Immature natural killer cell (primary cell): ENCODE data around the gene CARD19. TPM values are rescaled to one million over a fixed set of nuclear protein-coding genes. Genes with fewer than 3 reads are reported as not detected.

Experiments used
- DNase-seq, 3 donors: peaks; one replicate each; pipeline ENCODE4 v3.0.0; 2022; ENCODE audit warnings: mixed read lengths in 1 of 3
- H3K27ac Mint-ChIP-seq, 6 donors: one replicate each; pipeline ENCODE4 v1.8.0; 2020; ENCODE audit warnings: mixed read lengths in 6 of 6, mild to moderate bottlenecking in 5 of 6, inconsistent platforms in 4 of 6, moderate library complexity in 3 of 6
- H3K27me3 Mint-ChIP-seq, 3 donors: one replicate each; pipeline ENCODE4 v1.8.0; 2020 to 2021; ENCODE audit warnings: low read depth in 3 of 3, mild to moderate bottlenecking in 3 of 3, mixed read lengths in 3 of 3, moderate library complexity in 3 of 3, inconsistent platforms in 1 of 3
- H3K36me3 Mint-ChIP-seq, 3 donors: one replicate each; pipeline ENCODE4 v1.8.0; 2020; ENCODE audit warnings: mixed read lengths in 3 of 3, inconsistent platforms in 2 of 3, mild to moderate bottlenecking in 2 of 3
- H3K4me1 Mint-ChIP-seq, 2 donors: one replicate each; pipeline ENCODE4 v1.8.0; 2020; ENCODE audit warnings: inconsistent platforms in 2 of 2, mild to moderate bottlenecking in 2 of 2, mixed read lengths in 2 of 2, moderate library complexity in 1 of 2
- H3K4me3 Mint-ChIP-seq, 5 donors: one replicate each; pipeline ENCODE4 v1.8.0; 2020; ENCODE audit warnings: mild to moderate bottlenecking in 5 of 5, mixed read lengths in 5 of 5, inconsistent platforms in 3 of 5, moderate library complexity in 3 of 5
- H3K9me3 Mint-ChIP-seq, 6 donors: one replicate each; pipeline ENCODE4 v1.8.0; 2020; ENCODE audit warnings: mild to moderate bottlenecking in 6 of 6, mixed read lengths in 6 of 6, inconsistent platforms in 4 of 6, moderate library complexity in 3 of 6
- polyA plus RNA-seq, 3 donors: library from polyadenylated mRNA; unstranded; fragments of 300-500 nt; fragmentation: Illumina TruSeq; gene quantifications; one replicate each; pipeline ENCODE4 v1.2.3, GENCODE V29; 2021

Gene CARD19
- polyA plus RNA-seq, 3 donors from 2014 or later = 55.1 to 105 (median 78.8) TPM

- H3K4me1 Mint-ChIP-seq = peaks cover 46 to 54% of the 10 kb centered on the region in 2 donors
Observed at GRCh38 chr9:93127395-93127911, 31.4 kb downstream of the CARD19 start.

GRCh38 chr9:93128011-93128714 lies 32.1 kb downstream of the CARD19 start:
- no peak for DNase-seq
- H3K27ac Mint-ChIP-seq = peak overlapping the region; percentile 7 to 60 (median 24)
- H3K27me3 Mint-ChIP-seq = peaks cover 6 to 8% (median 7%) of the 10 kb centered on the region in 3 donors
- peak overlapping the region in 1 of 5 donors; percentile 39 for H3K4me3 Mint-ChIP-seq
- no peaks in the 10 kb centered on the region for H3K9me3 Mint-ChIP-seq
- peaks cover 53 to 58% of the 10 kb centered on the region in 2 donors for H3K4me1 Mint-ChIP-seq
- peaks cover 0 to 4% (median 0%) of the 10 kb centered on the region in 3 donors for H3K36me3 Mint-ChIP-seq

More at GRCh38 chr9:93127395-93127911, 31.4 kb downstream of the CARD19 start:
- peak overlapping the region in 2 of 5 donors; percentile 0 to 29 for H3K4me3 Mint-ChIP-seq
- DNase-seq = no peak
- H3K36me3 Mint-ChIP-seq = peaks cover 0 to 4% (median 0%) of the 10 kb centered on the region in 3 donors
- peak overlapping the region; percentile 16 to 93 (median 46) for H3K27ac Mint-ChIP-seq
- peaks cover 4 to 6% (median 4%) of the 10 kb centered on the region in 3 donors for H3K27me3 Mint-ChIP-seq
- H3K9me3 Mint-ChIP-seq = no peaks in the 10 kb centered on the region

- Mint-ChIP-seq H3K9me3 (no peaks in the 10 kb centered on the region), H3K4me1 (peaks cover 52 to 59% of the 10 kb centered on the region in 2 donors), H3K27ac (peak overlapping the region; percentile 2 to 60 (median 28)), H3K36me3 (peaks cover 0 to 4% (median 0%) of the 10 kb centered on the region in 3 donors), H3K4me3 (peak overlapping the region in 1 of 5 donors; percentile 39), H3K27me3 (peaks cover 6 to 12% (median 11%) of the 10 kb centered on the region in 3 donors)
- DNase-seq = no peak
Observed at GRCh38 chr9:93128715-93129224, 32.8 kb downstream of the CARD19 start.

DNA sequence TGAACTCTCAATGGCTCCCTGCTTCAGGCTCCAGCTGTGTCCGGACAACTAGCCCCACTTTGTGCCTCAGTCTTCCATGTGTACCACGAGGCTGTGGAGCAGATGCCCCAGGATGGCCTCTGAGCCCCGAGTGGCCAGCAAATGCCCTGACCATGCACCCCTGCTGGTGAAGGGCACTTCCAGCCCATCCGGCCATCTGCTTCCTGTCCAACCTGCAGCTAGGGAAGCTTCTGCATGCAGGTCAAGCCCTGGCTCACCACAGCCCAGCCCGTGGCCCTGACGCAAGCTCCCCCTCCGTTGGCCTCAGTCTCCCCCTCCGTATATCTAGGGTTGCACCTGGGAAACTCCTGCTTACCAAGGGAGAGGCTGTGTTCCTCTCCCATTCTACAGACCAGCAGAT lies 33.3 kb downstream of the CARD19 start:
- DNase-seq = no peak
- Mint-ChIP-seq H3K9me3 (no peaks in the 10 kb centered on the region), H3K36me3 (peaks cover 0 to 4% (median 0%) of the 10 kb centered on the region in 3 donors), H3K27me3 (peaks cover 6 to 13% (median 12%) of the 10 kb centered on the region in 3 donors), H3K27ac (no peak overlapping the region), H3K4me1 (peaks cover 47 to 54% of the 10 kb centered on the region in 2 donors), H3K4me3 (no peak overlapping the region)

- H3K36me3 Mint-ChIP-seq = peaks cover 0 to 4% (median 0%) of the 10 kb centered on the region in 3 donors
- peaks cover 47 to 55% of the 10 kb centered on the region in 2 donors for H3K4me1 Mint-ChIP-seq
Observed at GRCh38 chr9:93129691-93130500, 33.9 kb downstream of the CARD19 start.

DNA sequence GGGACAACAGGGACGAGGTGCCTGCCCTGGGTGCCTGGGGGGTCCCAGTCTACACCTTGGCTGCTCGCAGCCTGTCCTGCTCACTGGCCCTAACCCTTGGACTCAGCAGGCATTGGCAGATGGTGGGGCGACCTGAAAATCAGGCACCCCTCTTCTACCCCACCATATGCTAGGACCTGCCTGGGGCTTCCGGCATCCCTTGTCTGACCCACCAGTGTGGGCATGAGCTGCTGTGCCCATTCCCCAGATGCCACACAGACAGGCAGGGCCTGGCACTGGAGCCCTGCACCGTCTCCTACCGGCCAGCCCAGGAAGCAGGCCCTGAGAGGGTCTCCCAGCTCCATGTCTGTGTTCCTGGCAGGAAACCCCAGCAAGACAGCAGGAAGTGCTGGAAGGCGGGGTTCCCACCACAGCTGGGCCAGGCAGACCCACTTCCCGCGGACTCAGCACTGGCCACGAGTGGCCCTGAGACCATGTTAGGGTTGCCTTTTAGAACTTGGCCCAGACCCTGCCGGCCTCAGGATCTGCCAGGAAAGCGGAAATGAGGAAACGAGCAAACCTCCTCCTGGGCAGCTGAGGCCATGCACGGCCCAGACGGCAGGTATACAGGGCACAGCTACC lies 35.0 kb downstream of the CARD19 start:
- peaks cover 9 to 17% (median 14%) of the 10 kb centered on the region in 3 donors for H3K27me3 Mint-ChIP-seq
- no peak for DNase-seq
- peak overlapping the region in 1 of 6 donors; percentile 16 for H3K27ac Mint-ChIP-seq
- H3K36me3 Mint-ChIP-seq = peaks cover 0 to 3% (median 0%) of the 10 kb centered on the region in 3 donors
- peaks cover 40 to 47% of the 10 kb centered on the region in 2 donors for H3K4me1 Mint-ChIP-seq
- no peak overlapping the region for H3K4me3 Mint-ChIP-seq
- no peaks in the 10 kb centered on the region for H3K9me3 Mint-ChIP-seq

More at GRCh38 chr9:93129691-93130500, 33.9 kb downstream of the CARD19 start:
- Mint-ChIP-seq H3K4me3 (no peak overlapping the region), H3K9me3 (no peaks in the 10 kb centered on the region), H3K27me3 (peaks cover 10 to 17% (median 16%) of the 10 kb centered on the region in 3 donors), H3K27ac (no peak overlapping the region)
- no peak for DNase-seq

DNA sequence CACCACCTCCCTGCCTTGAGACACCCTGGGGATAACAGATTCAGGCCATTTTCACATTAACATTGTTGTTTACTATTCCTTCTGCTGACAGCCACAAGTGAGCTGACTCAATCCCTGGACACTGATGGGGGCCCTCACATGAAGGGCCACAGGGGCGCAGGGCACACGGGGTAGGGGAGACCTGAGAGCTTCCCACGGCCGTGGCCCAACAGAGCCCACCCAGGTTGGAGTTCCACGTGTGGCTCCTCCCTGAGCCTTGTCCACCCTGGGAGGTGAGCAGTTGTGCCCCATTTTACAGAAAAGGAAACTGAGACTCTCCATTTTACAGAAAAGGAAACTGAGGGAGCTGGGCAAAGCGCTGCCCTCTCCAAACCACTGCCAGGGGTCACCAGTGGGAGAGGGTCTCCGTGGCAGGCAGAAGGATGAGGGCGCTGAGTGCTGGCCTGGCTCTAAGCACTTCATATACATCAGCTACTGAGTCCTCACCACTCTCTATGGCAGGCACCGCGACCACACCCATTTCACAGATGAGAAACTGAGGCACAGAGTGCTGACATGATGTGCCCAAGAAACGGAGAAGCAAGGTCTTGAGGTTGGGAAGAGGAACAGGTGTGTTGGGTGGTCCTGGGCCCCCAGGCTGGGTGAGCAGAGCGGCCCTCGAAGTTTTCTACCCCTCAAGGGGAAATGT lies 35.7 kb downstream of the CARD19 start:
- Mint-ChIP-seq H3K9me3 (no peaks in the 10 kb centered on the region), H3K36me3 (no peaks in the 10 kb centered on the region), H3K27ac (peak overlapping the region in 4 of 6 donors; percentile 19 to 94 (median 36)), H3K4me3 (peak overlapping the region; percentile 26 to 64 (median 46)), H3K27me3 (peaks cover 7 to 15% (median 13%) of the 10 kb centered on the region in 3 donors), H3K4me1 (peaks cover 33 to 40% of the 10 kb centered on the region in 2 donors)
- DNase-seq = no peak

DNA sequence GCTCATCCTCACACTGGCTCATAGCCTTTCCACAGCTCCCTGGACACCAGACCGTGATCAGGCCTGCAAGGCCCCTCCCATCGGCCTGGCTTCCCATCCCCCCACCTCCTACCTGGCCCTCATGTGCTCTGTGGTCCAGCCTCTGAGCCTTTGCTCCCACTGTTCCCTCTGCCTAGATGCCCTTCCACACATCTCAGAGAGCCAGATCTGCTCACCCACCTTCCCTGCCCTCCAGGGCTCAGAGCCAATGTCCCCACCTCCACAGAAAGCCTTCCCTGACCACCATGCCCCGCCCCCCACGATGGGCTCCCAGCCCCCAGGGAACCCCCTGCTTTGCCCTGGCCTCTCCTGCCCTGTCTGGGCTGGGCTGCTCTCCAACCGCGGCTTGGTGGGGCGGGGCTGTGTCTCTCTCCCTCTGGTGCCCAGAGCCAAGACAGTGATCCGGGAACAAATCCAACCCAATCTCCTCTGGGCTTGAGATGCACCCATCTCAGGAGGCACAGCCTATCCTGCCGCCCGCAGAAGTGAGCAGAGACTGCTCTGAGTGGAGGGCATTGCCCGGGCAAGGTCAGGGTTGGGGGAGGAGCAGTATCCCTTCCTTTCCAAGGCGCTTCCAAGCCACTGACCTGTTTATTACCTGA lies 36.4 kb downstream of the CARD19 start:
- no peak for DNase-seq
- H3K27ac Mint-ChIP-seq = peak overlapping the region in 4 of 6 donors; percentile 55 to 94 (median 78)
- H3K27me3 Mint-ChIP-seq = peaks cover 7 to 15% (median 13%) of the 10 kb centered on the region in 3 donors
- H3K9me3 Mint-ChIP-seq = no peaks in the 10 kb centered on the region
- H3K36me3 Mint-ChIP-seq = no peaks in the 10 kb centered on the region
- H3K4me1 Mint-ChIP-seq = peaks cover 28 to 34% of the 10 kb centered on the region in 2 donors
- H3K4me3 Mint-ChIP-seq = peak overlapping the region; percentile 30 to 87 (median 80)

- Mint-ChIP-seq H3K4me1 (peaks cover 28 to 34% of the 10 kb centered on the region in 2 donors), H3K27ac (peak overlapping the region in 5 of 6 donors; percentile 66 to 94 (median 87)), H3K27me3 (peaks cover 7 to 14% (median 13%) of the 10 kb centered on the region in 3 donors), H3K4me3 (peak overlapping the region; percentile 78 to 87 (median 81)), H3K9me3 (no peaks in the 10 kb centered on the region), H3K36me3 (no peaks in the 10 kb centered on the region)
- DNase-seq = peak in 2 of 3 donors; percentile 59 to 73
Observed at GRCh38 chr9:93132946-93133680, 37.1 kb downstream of the CARD19 start.

DNA sequence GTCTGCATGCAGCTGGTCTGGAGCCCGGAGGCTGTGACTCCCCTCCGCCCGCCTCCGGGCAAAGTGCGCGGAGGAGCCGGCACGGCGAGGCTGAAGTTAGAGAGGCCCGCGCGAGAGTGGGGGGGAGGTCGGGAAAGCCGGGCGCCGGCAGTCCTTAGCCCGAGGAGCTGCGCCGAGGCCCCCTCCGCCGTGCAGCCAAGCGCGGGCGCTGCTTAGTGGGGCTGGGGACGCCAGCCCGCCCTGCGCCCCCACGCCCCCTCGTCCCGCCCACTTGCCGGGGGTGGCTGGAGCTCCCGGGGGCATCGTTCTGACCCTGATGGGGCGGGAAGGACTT lies 37.6 kb downstream of the CARD19 start:
- DNase-seq = peak in 1 of 3 donors; percentile 63
- H3K9me3 Mint-ChIP-seq = no peaks in the 10 kb centered on the region
- peaks cover 28 to 32% of the 10 kb centered on the region in 2 donors for H3K4me1 Mint-ChIP-seq
- H3K4me3 Mint-ChIP-seq = peak overlapping the region; percentile 78 to 87 (median 81)
- peaks cover 7 to 14% (median 13%) of the 10 kb centered on the region in 3 donors for H3K27me3 Mint-ChIP-seq
- H3K36me3 Mint-ChIP-seq = no peaks in the 10 kb centered on the region
- H3K27ac Mint-ChIP-seq = peak overlapping the region in 5 of 6 donors; percentile 66 to 94 (median 87)

- Mint-ChIP-seq H3K4me3 (peak within 1 kb of the TSS; percentile 86 to 89 (median 87)), H3K27ac (peak within 1 kb of the TSS; percentile 70 to 94 (median 92)), H3K9me3 (no peaks in the 10 kb centered on the region), H3K36me3 (no peaks in the 10 kb centered on the region), H3K27me3 (peaks cover 7 to 14% (median 13%) of the 10 kb centered on the region in 3 donors), H3K4me1 (peaks cover 28 to 32% of the 10 kb centered on the region in 2 donors)
- DNase-seq = peak; percentile 78 to 85 (median 79)
Observed at GRCh38 chr9:93134015-93134739, 38.2 kb downstream of the CARD19 start, which contains the start of gene NINJ1. Gene NINJ1 (minus strand): TSS chr9:93134251. CDS start chr9:93134217, 34 bp downstream.
